GM12892 (cell line): Measurements from ENCODE around the gene DUSP28.

Source experiments
- POLR2A ChIP-seq: IDR thresholded peaks from 2 replicates; pipeline ENCODE4 v1.6.1; 2011; ENCODE audit warnings: low read depth, low read length, control low read depth
- POLR2AphosphoS5 ChIP-seq: IDR thresholded peaks from 2 replicates; pipeline ENCODE4 v1.6.1; 2011; ENCODE audit warnings: low read depth, low read length, control low read depth
- TAF1 ChIP-seq: IDR thresholded peaks from 2 replicates; pipeline ENCODE4 v1.6.1; 2011; ENCODE audit warnings: low read depth, mild to moderate bottlenecking, control low read depth, low read length, borderline replicate concordance

GRCh38 chr2:240601061-240601830 lies 41.1 kb downstream of the DUSP28 start:
- TF ChIP-seq POLR2AphosphoS5, result no peak
- TF ChIP-seq POLR2A, result no peak
- TF ChIP-seq TAF1, result no peak
